C4-2B (cell line): ENCODE results near the gene C10orf88.
A peak's percentile ranks its signal among the peaks of the same experiment; 100 is the strongest.

ENCODE experiments used
- H3K27ac ChIP-seq: fragments of 450-650 bp; 2 replicates; pipeline ENCODE4 v1.5.1; 2017
- CTCF ChIP-seq: fragments of 450-650 bp; conservative IDR thresholded peaks from 2 replicates; pipeline ENCODE4 v1.5.1; 2017; ENCODE audit warnings: mild to moderate bottlenecking
- ZFX ChIP-seq: fragments of 450-650 bp; IDR thresholded peaks from 2 replicates; pipeline ENCODE4 v1.6.1; 2017

The C10orf88 gene

GRCh38 chr10:122983898-122984297, 29.9 kb upstream of the C10orf88 start:
- TF ChIP-seq ZFX (no peak), CTCF (no peak)

DNA sequence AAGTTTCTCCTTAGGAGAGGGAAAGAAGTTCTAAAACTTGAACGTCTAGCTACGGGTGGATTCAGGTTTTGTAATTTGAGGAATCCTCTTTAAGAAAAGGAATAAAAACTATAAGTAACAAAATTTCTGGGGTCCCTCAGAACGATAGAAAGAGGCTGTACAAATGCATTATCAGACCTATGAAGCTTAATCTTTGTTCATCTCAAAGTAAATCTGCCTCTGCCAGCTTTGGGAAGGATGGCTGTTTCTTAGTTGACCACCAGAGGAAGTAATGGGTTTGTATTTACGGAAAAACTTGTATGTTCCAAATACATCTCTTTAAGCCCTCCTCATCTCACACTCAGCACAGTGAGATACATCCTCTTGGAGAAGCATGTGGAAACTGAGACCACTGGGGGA, 27.0 kb upstream of the C10orf88 start:
- H3K27ac ChIP-seq = no peak overlapping the region
- TF ChIP-seq CTCF (no peak), ZFX (no peak)

More at GRCh38 chr10:122983898-122984297, 29.9 kb upstream of the C10orf88 start:
- H3K27ac ChIP-seq = no peak overlapping the region

DNA sequence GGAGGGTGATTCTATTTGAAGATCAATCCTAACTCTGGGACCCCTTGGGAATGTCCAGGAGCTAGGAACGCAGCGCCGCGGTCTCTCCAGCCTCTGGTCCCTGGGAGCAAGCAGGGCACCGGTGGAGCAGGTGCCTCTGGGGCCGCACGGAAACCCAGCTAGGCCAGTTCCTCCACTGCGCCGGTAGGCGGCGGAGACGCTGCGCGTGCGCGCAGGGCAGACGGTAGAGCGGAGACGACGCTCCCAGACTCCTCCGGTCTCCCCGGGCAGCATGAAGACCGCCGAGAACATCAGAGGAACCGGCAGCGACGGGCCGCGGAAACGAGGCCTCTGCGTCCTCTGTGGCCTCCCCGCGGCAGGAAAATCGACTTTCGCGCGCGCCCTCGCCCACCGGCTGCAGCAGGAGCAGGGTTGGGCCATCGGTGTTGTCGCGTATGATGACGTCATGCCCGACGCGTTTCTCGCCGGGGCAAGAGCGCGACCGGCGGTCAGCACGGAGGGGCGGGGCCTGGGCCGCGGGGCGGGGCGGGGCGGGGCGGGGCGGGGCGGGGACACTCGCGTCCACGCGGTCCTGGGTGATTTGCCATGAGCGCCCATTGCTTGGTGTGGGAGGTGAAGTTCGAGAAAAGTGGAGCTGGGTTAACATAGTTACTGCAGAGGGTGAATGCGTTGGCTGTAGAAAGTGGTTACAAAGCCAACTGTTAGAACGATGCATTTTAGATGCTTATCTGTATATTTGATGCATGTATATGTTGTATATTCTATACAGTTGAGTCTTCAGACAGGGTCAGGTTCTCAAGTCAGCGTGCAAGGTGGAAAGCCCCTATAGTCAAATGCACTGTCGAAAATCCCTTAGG, 26.4 kb upstream of the C10orf88 start, which contains the start of gene PSTK:
TSS of gene PSTK (plus strand) at position 193 of the 857 bp plus-strand sequence. CDS start at position 272, 79 bp downstream.
- H3K27ac ChIP-seq = peak within 1 kb of the TSS; percentile 95
- peak; percentile 30; the same call in 1 of the 2 replicates for TF ChIP-seq ZFX
- TF ChIP-seq CTCF = peak; percentile 90

GRCh38 chr10:122974543-122975064, 20.6 kb upstream of the C10orf88 start:
- TF ChIP-seq ZFX (no peak), CTCF (no peak)
- no peak overlapping the region for H3K27ac ChIP-seq

- H3K27ac ChIP-seq = no peak overlapping the region
- no peak for TF ChIP-seq ZFX
- no peak for TF ChIP-seq CTCF
These were observed 20.0 kb upstream of the C10orf88 start for GRCh38 chr10:122974023-122974422.

- no peak for TF ChIP-seq CTCF
- no peak for TF ChIP-seq ZFX
- no peak overlapping the region for H3K27ac ChIP-seq
These were observed 14.7 kb upstream of the C10orf88 start for GRCh38 chr10:122968698-122969097.

GRCh38 chr10:122966879-122967278, 12.9 kb upstream of the C10orf88 start:
- TF ChIP-seq ZFX (no peak), CTCF (no peak)
- H3K27ac ChIP-seq = no peak overlapping the region
